HL-60 (cell line): ENCODE results near the gene ALDOC.
"Not testable (repeated sequence)": the region's sequence is repeated elsewhere in the genome, so short reads cannot be mapped to it uniquely, and the experiment has no call there.

Experiments used
- DNase-seq, 2 experiments: peaks; one replicate each; pipeline ENCODE4 v3.0.0-alpha.2; 2010 to 2020; ENCODE audit warnings: low read depth in 1 of 2, low spot score in 1 of 2
- H3K27ac ChIP-seq: fragments of 250-450 bp; sonication (Bioruptor Pico); replicated peaks from 2 replicates; pipeline ENCODE4 v1.5.1; 2020; ENCODE audit warnings: mild to moderate bottlenecking, moderate library complexity
- H3K27me3 ChIP-seq: fragments of 250-450 bp; sonication (Bioruptor Pico); 2 replicates; pipeline ENCODE4 v1.5.1; 2021; ENCODE audit warnings: mild to moderate bottlenecking, moderate library complexity; ENCODE audit not compliant: insufficient read depth, poor library complexity, severe bottlenecking
- H3K4me3 ChIP-seq: replicated peaks from 2 replicates; pipeline ENCODE4 v1.5.1; 2011; ENCODE audit warnings: mild to moderate bottlenecking, control low read depth, low read length; ENCODE audit not compliant: insufficient read depth
- GABPA ChIP-seq: IDR thresholded peaks from 2 replicates; pipeline ENCODE4 v1.6.1; 2012; ENCODE audit warnings: low read depth
- POLR2AphosphoS5 ChIP-seq: IDR thresholded peaks from 2 replicates; pipeline ENCODE4 v1.6.1; 2012; ENCODE audit warnings: low read depth
- REST ChIP-seq: IDR thresholded peaks from 2 replicates; pipeline ENCODE4 v1.6.1; 2012; ENCODE audit warnings: low read depth; ENCODE audit not compliant: insufficient replicate concordance
- SPI1 ChIP-seq: IDR thresholded peaks from 2 replicates; pipeline ENCODE4 v1.6.1; 2012; ENCODE audit warnings: low read depth, mild to moderate bottlenecking, borderline replicate concordance
- TF ChIP-seq, protein P1 (sequence below): IDR thresholded peaks from one replicate; pipeline ENCODE4 v1.5.1; 2011; ENCODE audit warnings: low read length, control low read depth, inconsistent platforms; ENCODE audit not compliant: insufficient read depth

The ALDOC gene

DNA sequence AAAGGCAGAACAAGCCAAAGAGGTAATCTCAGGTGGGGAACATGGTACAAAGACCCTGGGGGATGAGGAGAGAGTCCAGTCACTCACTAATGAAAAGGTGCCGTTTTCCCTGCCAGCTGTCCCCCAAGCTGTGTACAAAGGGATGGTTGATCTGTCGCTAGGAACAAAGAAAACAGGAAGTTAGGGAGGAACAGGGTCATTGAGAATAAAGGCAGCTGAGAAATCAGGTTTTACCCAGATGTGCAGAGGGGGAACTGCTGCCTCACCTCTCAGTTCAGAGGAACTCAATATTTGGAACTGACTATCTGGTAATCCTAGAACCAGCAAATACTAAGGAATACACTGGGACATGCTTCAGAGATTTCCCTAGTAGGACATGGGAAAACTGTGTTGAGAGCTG, 35.8 kb upstream of the ALDOC start:
- H3K27ac ChIP-seq = no peak overlapping the region
- H3K27me3 ChIP-seq = no peaks in the 10 kb centered on the region
- no peak overlapping the region for H3K4me3 ChIP-seq
- peak in 1 of 2 experiments; percentile 30 for DNase-seq
- peak; percentile 47; the same call in 1 of the 2 replicates for TF ChIP-seq SPI1
- TF ChIP-seq, protein P1, sequence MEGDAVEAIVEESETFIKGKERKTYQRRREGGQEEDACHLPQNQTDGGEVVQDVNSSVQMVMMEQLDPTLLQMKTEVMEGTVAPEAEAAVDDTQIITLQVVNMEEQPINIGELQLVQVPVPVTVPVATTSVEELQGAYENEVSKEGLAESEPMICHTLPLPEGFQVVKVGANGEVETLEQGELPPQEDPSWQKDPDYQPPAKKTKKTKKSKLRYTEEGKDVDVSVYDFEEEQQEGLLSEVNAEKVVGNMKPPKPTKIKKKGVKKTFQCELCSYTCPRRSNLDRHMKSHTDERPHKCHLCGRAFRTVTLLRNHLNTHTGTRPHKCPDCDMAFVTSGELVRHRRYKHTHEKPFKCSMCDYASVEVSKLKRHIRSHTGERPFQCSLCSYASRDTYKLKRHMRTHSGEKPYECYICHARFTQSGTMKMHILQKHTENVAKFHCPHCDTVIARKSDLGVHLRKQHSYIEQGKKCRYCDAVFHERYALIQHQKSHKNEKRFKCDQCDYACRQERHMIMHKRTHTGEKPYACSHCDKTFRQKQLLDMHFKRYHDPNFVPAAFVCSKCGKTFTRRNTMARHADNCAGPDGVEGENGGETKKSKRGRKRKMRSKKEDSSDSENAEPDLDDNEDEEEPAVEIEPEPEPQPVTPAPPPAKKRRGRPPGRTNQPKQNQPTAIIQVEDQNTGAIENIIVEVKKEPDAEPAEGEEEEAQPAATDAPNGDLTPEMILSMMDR = no peak

DNA sequence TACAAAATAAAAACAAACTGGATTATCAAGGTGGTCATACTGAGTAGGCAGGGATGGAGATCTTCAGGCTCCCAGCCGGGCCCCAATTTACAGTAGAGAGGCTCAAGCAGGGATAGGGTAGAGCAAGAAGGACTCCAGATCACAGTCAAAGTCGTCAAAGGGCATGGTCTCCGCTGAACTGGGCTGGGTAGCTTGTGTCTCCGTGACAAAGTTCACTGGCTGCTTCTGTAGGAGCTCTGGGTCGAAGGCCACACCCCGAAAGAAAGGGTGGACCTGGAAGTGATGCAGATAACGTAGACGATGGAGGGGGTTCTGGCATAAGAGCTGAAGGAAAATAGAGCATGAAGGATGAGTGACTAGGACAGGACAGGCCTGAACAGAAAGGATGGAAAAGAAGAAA, 33.7 kb upstream of the ALDOC start:
- TF ChIP-seq REST (no peak), GABPA (no peak), POLR2AphosphoS5 (no peak), SPI1 (no peak)
- TF ChIP-seq, protein P1 = no peak
- no peak overlapping the region for H3K4me3 ChIP-seq

GRCh38 chr17:28604031-28604430, 27.3 kb upstream of the ALDOC start:
- not testable (repeated sequence) for H3K4me3 ChIP-seq, DNase-seq, H3K27me3 ChIP-seq, H3K27ac ChIP-seq

More for the DNA sequence above, 33.7 kb upstream of the ALDOC start:
- no peak overlapping the region for H3K27ac ChIP-seq
- no peaks in the 10 kb centered on the region for H3K27me3 ChIP-seq
- no peak for DNase-seq

DNA sequence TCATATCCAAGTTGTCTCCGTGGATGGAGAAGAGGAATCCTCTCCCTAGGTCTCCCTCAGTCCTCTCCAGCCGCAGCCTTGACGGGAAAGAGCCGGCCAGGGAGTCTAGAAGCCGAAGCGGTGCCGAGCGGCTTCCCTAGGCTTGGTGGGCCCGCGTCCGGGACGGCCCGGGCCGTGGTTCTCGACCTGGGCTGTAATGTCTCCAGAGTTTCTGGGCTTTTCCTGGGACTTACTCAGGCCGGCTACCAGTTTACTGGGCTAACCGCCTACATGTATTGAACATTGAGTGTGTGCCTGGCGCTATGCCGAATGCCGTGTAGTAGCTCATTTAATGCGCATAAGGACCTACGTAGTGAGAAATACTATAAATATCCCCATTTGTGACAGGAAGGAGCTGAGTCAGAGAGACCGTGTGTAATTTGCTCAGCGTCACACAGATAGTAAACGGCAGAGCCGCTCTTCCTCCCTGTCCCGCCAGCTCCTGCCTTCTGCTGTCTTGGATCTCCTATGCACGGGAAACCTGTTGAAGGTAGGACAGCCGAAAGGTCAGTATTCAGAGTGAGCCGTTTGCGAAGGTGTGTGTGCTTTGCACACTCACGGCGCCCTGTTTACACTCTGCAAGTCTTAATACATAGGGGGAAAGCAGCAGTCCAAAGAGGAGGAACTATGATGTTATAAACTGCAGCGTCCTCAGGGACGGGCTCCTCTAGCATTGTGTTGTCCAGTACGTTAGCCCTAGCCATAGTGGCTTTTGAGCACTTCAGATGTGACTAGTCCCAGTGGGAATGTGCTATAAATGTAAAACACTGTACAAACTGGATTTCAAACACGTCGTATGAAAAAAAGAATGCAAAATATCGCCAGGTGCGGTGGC, 22.9 kb upstream of the ALDOC start:
- peak overlapping the region; percentile 81 for H3K27ac ChIP-seq
- no peaks in the 10 kb centered on the region for H3K27me3 ChIP-seq
- H3K4me3 ChIP-seq = peak overlapping the region; percentile 98
- peak; percentile 47 to 68 for DNase-seq
- no peak for TF ChIP-seq GABPA
- TF ChIP-seq, protein P1 = no peak
- TF ChIP-seq POLR2AphosphoS5 = no peak; the same call in 1 of the 2 replicates
- no peak for TF ChIP-seq REST
- no peak; the same call in 1 of the 2 replicates for TF ChIP-seq SPI1
